Stromal cell of bone marrow (primary cell): Measurements from ENCODE around the gene ACTN2.

Experiments used
- DNase-seq: peaks from one replicate; pipeline ENCODE4 v3.0.0-alpha.2; 2012; ENCODE audit warnings: low read depth

The ACTN2 gene

DNA sequence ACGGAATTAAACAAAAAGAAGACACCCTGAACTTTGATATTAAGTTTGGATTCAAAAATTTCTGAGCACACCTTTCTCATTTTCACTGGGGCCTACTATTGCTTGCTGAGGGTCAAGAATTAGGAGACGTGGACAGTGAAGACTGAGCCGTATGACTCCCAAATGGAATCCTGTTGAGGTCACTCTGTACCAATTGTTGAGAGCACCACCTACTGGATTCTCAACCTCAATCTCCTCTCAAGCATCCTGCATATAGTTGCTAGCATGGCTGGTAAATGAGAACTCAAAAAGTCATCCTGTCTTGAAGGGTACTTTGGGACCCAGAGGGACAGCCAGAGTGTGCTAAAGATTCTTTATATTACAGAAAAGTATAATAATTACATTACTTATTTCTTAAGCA lies 88.6 kb downstream of the ACTN2 start:
- DNase-seq = peak; percentile 19

GRCh38 chr1:236779312-236779711 lies 93.0 kb downstream of the ACTN2 start:
- no peak for DNase-seq

GRCh38 chr1:236785477-236785876 lies 99.2 kb downstream of the ACTN2 start:
- no peak for DNase-seq

DNA sequence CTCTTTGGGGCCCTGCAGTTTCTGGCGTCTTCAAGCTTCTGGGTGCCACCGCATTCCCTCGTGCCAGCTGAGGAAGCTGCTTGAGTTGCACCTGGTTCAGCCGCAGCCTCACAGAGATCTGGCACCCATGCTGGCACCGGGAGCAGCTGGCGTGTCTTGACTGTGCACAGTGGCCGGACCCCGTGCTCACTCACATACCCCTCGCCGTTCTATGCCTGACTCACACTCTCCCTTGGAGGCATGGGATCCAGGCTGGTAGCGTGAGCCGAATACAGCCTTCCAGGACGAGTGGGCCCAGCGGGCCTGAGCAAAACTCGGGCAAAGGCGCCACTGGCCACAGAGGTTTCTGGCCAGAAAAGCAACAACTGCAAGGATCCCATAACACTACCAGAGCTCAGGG lies 100.2 kb downstream of the ACTN2 start:
- no peak for DNase-seq

- no peak for DNase-seq
Observed at GRCh38 chr1:236794585-236795034, 108.3 kb downstream of the ACTN2 start.

DNA sequence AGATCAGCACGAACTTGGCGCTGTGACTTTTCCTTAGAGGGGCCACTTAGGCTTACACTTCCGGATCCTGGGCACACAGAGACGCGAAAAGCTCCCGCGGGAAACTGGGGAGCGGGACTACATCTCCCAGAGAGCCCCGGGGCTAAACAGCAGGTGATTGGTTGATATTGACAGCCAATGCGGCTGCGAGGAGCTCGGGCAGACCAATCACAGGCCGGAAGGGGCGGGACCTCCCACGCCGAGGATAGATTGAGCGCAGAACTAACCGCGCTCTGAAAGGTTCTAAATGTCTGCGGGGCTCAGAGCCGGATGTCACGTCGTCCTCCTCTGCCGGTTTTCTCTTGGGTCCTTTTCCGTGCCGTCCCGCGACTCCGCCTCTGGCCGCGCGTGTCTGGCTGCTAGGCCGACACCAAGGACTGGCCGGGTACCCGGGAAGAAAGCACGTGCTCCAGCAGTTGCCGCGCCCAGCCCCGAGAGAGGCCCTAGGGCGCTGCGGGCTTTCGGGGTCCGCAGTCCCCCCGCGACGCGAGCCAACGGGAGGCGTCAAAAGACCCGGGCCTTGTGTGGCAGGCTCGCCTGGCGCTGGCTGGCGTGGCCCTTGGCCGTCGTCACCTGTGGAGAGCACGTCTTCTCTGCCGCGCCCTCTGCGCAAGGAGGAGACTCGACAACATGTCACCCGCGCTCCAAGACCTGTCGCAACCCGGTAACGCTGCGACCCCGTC lies 108.9 kb downstream of the ACTN2 start, which contains the start of gene MTR:
Gene MTR (plus strand): TSS at position 258 of the 722 bp plus-strand sequence. CDS start 412 bp downstream, at position 670.
- peak; percentile 97 for DNase-seq

- peak; percentile 21 for DNase-seq
Observed at GRCh38 chr1:236795757-236796667, 109.7 kb downstream of the ACTN2 start.

- DNase-seq = no peak
Observed at GRCh38 chr1:236799001-236799400, 112.7 kb downstream of the ACTN2 start.

DNA sequence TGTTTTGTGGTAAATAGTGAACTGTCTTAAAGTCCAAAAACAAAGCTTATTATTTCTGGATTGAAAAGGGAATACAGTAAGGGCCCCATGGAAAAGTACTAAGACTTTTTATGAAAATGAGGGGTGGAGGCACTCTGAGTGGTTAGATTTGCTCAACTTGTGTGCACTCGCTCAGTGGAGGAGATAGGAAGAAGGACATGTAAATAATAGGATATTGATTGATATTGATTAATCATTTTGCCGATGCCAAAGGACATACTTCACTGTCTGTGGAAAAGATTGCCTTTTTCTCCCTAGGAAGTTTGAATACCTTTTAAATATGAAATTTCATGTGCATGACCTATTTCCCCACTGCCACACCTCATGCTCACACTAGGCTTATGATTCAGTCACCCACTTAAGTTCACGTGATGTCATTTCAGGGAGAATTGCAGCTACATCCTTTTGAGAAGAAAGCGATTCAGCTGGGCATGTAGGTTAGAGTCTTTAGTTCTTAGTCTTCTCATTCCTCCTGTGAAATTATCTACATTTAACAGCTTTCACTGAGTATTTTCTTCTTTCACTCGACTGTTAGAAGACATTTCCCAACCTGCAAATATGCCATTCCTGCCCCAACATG lies 113.8 kb downstream of the ACTN2 start:
- no peak for DNase-seq

DNA sequence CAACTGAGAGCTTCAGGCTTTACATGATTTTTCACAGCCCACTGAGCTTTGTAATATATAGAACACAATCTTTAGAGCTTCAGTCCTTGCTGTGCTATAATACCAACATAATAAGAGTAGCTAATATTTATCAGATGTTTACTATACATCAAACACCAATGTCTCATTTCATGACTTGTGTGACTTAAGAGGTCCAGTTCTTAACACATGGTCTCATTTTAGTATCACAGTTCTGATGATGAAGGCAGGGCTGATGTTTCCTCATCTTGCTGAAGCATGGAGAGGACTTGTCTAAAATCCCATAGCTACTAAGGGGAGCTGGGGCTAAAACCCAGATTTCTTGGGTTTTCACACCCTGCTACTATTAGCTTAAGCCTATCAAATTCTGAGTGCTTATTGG lies 114.3 kb downstream of the ACTN2 start:
- DNase-seq = no peak

GRCh38 chr1:236802264-236802663 lies 116.0 kb downstream of the ACTN2 start:
- DNase-seq = no peak

GRCh38 chr1:236806634-236807033 lies 120.3 kb downstream of the ACTN2 start:
- DNase-seq = no peak

DNA sequence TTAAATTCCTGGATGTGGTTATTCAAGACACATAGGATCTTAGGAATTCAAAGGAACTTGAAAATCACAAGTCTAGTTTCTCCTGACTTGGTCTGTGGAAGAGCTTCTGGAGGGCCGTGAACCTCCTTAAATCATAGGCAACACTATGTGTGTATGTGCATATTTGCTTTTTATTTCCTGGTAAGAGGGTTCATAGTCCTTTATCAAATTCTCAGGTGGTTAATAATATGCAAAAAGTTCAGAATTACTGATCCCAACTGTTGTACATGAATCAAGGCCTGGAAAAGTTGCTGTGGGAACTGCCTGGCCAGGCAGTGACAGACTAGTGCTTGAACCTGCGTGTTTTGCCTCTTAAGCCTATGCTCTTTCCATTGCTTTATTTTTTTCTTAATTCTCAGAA lies 121.7 kb downstream of the ACTN2 start:
- no peak for DNase-seq

DNA sequence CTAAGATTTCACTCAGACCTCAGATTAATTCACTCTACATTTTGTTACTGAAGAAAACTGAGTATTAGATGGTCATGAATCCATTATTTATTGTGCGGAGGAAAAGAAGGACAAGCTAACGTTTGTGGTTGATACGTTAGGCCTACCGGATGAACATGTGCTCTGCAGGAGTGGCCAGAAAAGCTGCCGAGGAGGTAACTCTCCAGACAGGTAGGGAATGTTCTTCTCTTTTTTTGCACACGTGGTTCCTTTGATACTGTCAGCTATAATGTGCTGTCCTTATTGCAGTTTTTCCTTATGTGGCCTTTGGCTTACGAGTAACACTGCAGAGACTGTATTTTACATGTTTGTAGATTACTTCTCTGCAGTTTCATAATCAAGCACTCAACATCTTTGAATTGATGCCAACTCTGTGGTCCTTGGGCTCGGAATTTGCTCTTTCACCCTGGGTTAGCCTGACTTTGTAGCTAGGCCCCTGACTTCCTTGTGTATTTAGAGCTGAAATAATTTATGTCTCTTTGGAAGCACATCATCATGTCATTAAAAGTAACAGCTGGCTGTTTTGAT lies 122.3 kb downstream of the ACTN2 start:
- DNase-seq = no peak

- no peak for DNase-seq
Observed at GRCh38 chr1:236809148-236809547, 122.8 kb downstream of the ACTN2 start.

- no peak for DNase-seq
Observed at GRCh38 chr1:236810018-236810417, 123.7 kb downstream of the ACTN2 start.

GRCh38 chr1:236812334-236813030 lies 126.2 kb downstream of the ACTN2 start:
- no peak for DNase-seq
